Prostate gland (tissue), 2 donors: ENCODE data around the gene PRDX5.

Experiments used
- CTCF ChIP-seq, 4 experiments: fragments of 200-600 bp in 2 of 4; fragments of 450-650 bp in 2 of 4; sonication (generic) in 2 of 4; IDR thresholded peaks; 1 replicate in 3 of 4; 2 replicates in 1 of 4; pipeline ENCODE4 v1.5.1; 2016 to 2019; ENCODE audit warnings: antibody characterized with exemption in 4 of 4, mild to moderate bottlenecking in 2 of 4, moderate library complexity in 2 of 4
- POLR2AphosphoS5 ChIP-seq: sonication (generic); formaldehyde crosslinking; IDR thresholded peaks from one replicate; pipeline ENCODE4 v1.6.1; 2017; ENCODE audit warnings: antibody characterized with exemption

GRCh38 chr11:64318766-64319761, 1.1 kb downstream of the PRDX5 start:
- TF ChIP-seq CTCF (IDR thresholded peaks at IDR 0.05) (no peak), POLR2AphosphoS5 (no peak)
